ENCODE measurements around the gene ANKFN1. TPM values are rescaled to one million over a fixed set of nuclear protein-coding genes. Genes with fewer than 3 reads are reported as not detected.

The ANKFN1 gene
- total and polyA plus RNA-seq, 7 donors: 0.12 to 0.55 (median 0.26) TPM; not detected in 3

DNA sequence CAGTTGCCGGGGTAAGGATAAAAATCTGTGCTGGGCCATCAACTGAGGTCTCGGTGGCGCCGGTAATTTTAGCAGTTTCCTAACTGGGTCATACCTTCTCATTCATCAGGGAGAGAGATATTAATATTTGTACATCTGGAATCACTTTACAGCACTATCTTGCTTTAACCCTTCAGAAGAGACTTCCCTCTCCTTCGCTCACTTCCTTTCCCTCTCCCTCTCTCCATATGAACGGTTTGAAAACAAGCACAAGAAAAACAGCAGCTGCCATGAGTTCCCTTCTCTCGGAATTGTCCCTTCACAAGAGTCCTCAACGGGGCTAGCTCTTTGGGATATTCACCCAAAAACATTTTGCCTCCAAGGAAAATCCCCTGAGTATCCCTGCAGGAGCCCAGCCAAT lies 295.9 kb downstream of the ANKFN1 start:
- DNase-seq: no peak
- Histone ChIP-seq H3K27me3 (no peaks in the 10 kb centered on the region), H3K36me3 (no peaks in the 10 kb centered on the region), H3K4me3 (no peak overlapping the region), H3K4me1 (no peaks in the 10 kb centered on the region), H3K27ac (no peak overlapping the region), H3K9me3 (no peaks in the 10 kb centered on the region)
- TF ChIP-seq EP300 (IDR thresholded peaks at IDR 0.05): no peak
- intact Hi-C loops (cut with DNase I): no loop called here
- 78 to 82% methylated on average over 8 of the region's 8 CpGs for WGBS, 2 donors

DNA sequence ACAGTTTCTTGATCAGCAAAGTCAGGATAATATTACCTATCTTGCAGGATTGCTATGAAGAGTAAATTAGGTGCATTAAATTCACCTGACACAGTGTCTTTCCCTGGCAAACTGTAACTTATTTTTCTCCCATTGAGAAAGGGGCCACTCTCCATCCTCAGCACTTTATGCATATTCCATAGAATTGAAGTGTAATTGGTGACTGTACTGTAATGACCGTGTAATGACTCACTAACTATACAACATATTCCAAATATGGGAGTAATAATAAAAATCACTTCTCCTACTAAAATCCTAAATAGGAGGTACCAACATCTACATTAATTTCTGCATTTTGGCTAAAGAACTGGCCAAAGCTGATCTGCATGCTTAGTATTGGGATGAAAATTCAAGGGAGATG lies 298.4 kb downstream of the ANKFN1 start:
- no peaks in the 10 kb centered on the region for H3K27me3 ChIP-seq
- intact Hi-C loops (cut with DNase I): no loop called here
- no peak overlapping the region for H3K27ac ChIP-seq
- TF ChIP-seq POLR2A (IDR thresholded peaks at IDR 0.05): no peak
- no peaks in the 10 kb centered on the region for H3K36me3 ChIP-seq
- DNase-seq: no peak
- H3K4me1 ChIP-seq: no peaks in the 10 kb centered on the region
- H3K4me3 ChIP-seq: no peak overlapping the region
- WGBS, 2 donors: 42 to 69% methylated on average over 1 of the region's 1 CpG
- no peaks in the 10 kb centered on the region for H3K9me3 ChIP-seq

DNA sequence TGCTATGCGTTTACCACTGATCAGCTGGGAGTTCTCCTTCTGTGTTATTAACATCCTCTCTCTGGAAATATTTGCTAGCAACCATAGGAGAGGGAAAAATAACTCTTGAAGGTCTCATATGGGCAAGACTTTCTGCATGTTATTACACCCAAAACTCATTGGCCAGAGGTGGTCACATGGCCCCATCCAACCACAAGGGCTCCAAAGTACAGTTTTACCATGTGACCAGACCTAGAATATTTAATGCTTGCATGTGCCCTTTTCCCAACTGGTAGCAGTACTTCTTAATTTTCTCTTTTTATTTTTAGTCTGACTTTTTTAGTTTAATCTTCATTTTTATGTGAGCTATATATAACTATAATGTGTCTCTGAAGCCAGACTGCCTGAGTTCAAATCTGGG lies 299.2 kb downstream of the ANKFN1 start:
- intact Hi-C loops (cut with DNase I): no loop called here
- Histone ChIP-seq H3K4me3 (no peak overlapping the region), H3K36me3 (no peaks in the 10 kb centered on the region), H3K9me3 (no peaks in the 10 kb centered on the region), H3K27ac (no peak overlapping the region), H3K4me1 (no peaks in the 10 kb centered on the region), H3K27me3 (no peaks in the 10 kb centered on the region)
- no peak for DNase-seq
- WGBS, 2 donors: 80% methylated on average over 1 of the region's 1 CpG
- TF ChIP-seq EP300 (IDR thresholded peaks at IDR 0.05): no peak

DNA sequence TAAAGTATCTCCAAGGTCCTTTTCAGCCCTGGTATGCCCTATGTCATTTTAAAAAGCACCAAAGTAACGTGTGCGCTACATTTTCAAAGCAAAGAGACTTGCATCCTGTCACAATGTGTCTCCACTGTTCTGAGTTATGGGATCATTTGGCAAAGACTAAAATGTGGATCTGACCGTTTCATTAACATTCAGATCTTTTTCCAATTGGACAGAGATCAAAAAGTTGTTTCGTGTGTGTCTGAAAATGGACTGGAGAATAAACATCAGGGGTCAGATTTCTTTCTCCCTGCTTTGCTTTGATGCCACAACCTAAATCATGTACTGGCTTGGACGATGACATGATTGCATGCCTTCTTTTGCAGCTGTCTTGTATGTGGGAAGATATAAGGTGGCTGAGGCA lies 304.2 kb downstream of the ANKFN1 start:
- Histone ChIP-seq H3K4me3 (no peak overlapping the region), H3K27me3 (no peaks in the 10 kb centered on the region), H3K9me3 (no peaks in the 10 kb centered on the region), H3K4me1 (no peaks in the 10 kb centered on the region), H3K36me3 (no peaks in the 10 kb centered on the region), H3K27ac (no peak overlapping the region)
- intact Hi-C loops (cut with DNase I): no loop called here
- WGBS, 2 donors: 60 to 64% methylated on average over 5 of the region's 5 CpGs
- TF ChIP-seq, protein P1, sequence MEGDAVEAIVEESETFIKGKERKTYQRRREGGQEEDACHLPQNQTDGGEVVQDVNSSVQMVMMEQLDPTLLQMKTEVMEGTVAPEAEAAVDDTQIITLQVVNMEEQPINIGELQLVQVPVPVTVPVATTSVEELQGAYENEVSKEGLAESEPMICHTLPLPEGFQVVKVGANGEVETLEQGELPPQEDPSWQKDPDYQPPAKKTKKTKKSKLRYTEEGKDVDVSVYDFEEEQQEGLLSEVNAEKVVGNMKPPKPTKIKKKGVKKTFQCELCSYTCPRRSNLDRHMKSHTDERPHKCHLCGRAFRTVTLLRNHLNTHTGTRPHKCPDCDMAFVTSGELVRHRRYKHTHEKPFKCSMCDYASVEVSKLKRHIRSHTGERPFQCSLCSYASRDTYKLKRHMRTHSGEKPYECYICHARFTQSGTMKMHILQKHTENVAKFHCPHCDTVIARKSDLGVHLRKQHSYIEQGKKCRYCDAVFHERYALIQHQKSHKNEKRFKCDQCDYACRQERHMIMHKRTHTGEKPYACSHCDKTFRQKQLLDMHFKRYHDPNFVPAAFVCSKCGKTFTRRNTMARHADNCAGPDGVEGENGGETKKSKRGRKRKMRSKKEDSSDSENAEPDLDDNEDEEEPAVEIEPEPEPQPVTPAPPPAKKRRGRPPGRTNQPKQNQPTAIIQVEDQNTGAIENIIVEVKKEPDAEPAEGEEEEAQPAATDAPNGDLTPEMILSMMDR (IDR thresholded peaks at IDR 0.05): no peak
- no peak for TF ChIP-seq EP300 (IDR thresholded peaks at IDR 0.05)
- no peak for TF ChIP-seq POLR2A (IDR thresholded peaks at IDR 0.05)
- TF ChIP-seq POLR2AphosphoS5 (IDR thresholded peaks at IDR 0.05): no peak
- DNase-seq: no peak

DNA sequence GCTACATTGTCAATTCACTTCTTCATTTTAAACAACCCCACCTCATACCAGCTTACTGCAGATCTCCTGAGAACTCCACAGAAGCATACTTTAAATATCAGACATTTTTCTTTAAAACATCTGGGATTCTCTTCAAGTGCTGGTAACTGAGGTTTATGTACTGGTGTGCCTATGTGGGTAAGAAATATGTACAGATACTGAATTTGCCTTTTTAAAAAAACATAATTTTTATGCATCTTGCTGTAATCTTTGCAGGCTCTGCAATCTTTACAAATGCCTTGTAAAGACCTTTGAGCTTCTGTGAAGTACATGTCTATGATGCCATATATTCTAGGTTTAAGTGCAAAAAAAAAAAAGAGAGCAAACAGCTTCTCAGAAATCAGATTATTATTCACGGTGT lies 312.6 kb downstream of the ANKFN1 start:
- Histone ChIP-seq H3K4me3 (no peak overlapping the region), H3K4me1 (no peaks in the 10 kb centered on the region), H3K27me3 (no peaks in the 10 kb centered on the region), H3K27ac (no peak overlapping the region), H3K36me3 (no peaks in the 10 kb centered on the region), H3K9me3 (no peaks in the 10 kb centered on the region)
- intact Hi-C loops (cut with DNase I): no loop called here
- DNase-seq: no peak
- TF ChIP-seq POLR2AphosphoS5 (IDR thresholded peaks at IDR 0.05): no peak
- TF ChIP-seq, protein P1 (IDR thresholded peaks at IDR 0.05): no peak
- TF ChIP-seq POLR2A (IDR thresholded peaks at IDR 0.05): no peak
- no peak for TF ChIP-seq EP300 (IDR thresholded peaks at IDR 0.05)
- WGBS, 2 donors: 85 to 98% methylated on average over 1 of the region's 1 CpG

DNA sequence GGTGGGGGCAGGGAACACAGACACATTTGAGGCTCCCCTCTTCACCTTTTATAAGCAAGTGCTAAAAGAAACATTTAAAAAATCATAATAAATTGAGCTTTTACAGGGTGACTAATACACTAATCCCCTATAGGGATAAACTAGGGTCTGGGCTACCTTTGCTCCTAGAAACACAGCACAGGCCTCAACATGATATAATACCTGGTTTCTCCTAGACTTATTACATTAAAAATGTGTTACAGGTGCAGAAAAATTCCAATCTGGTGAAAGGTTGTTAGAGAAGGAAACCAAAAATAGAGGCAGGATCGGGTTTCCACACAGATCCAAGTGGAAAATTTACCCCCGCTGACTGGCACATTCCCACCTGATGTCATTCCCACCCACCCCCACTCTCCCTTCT lies 315.6 kb downstream of the ANKFN1 start:
- Histone ChIP-seq H3K4me3 (no peak overlapping the region), H3K27ac (no peak overlapping the region), H3K4me1 (no peaks in the 10 kb centered on the region), H3K36me3 (no peaks in the 10 kb centered on the region), H3K9me3 (no peaks in the 10 kb centered on the region), H3K27me3 (no peaks in the 10 kb centered on the region)
- intact Hi-C loops (cut with DNase I): no loop called here
- WGBS, 2 donors: 72 to 84% methylated on average over 2 of the region's 2 CpGs
- TF ChIP-seq POLR2A (IDR thresholded peaks at IDR 0.05): no peak
- DNase-seq: no peak

DNA sequence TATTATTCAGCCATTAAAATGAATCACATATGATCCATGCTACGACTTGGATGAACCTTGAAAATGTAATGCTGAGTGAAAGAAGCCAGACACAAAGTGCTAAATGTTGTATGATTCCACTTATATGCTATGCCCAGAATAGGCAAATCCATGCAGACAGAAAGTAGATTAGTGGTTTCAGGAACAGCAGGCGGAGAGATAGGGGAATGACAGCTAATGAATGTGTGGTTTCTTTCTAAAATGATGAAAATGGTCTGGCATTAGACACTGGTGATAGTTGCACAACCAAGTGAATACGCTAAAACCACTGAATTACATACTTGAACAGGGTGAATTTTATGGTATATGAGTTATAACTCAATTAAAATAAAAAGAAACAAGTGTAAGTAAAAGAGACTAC lies 318.4 kb downstream of the ANKFN1 start:
- TF ChIP-seq, protein P1 (IDR thresholded peaks at IDR 0.05): no peak
- TF ChIP-seq EP300 (IDR thresholded peaks at IDR 0.05): no peak
- TF ChIP-seq POLR2A (IDR thresholded peaks at IDR 0.05): no peak
- no peak for TF ChIP-seq POLR2AphosphoS5 (IDR thresholded peaks at IDR 0.05)
- 88 to 92% methylated on average over 3 of the region's 3 CpGs for WGBS, 2 donors
- H3K27me3 ChIP-seq: no peaks in the 10 kb centered on the region
- H3K9me3 ChIP-seq: no peaks in the 10 kb centered on the region
- no peaks in the 10 kb centered on the region for H3K36me3 ChIP-seq
- no peaks in the 10 kb centered on the region for H3K4me1 ChIP-seq
- DNase-seq: no peak
- H3K4me3 ChIP-seq: no peak overlapping the region
- no peak overlapping the region for H3K27ac ChIP-seq
- intact Hi-C loops (cut with DNase I): no loop called here
